ENCODE measurements around the gene SLC25A21. TPM values are rescaled to one million over a fixed set of nuclear protein-coding genes. Genes with fewer than 3 reads are reported as not detected.
"Not testable (repeated sequence)": the region's sequence is repeated elsewhere in the genome, so short reads cannot be mapped to it uniquely, and the experiment has no call there.

SLC25A21 gene
- total RNA-seq, 4 donors from 2014 or later: 0.82 to 11.1 TPM; not detected in 2

DNA sequence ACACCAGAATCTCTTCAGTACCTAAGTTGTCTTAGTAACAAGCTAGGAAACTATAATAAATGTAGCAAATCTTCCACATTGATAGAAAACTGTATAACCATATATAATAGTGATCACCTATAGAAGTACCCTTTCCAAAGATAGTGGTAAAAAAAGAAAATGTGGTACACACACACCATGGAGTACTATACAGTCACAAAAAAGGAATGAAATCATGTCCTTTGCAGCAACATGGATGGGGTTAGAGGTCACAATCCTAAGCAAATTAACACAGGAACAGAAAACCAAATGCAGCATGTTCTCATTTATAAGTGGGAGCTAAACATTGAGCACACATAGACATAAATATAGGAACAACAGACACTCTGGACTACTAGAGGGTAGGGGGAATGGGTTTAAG, 90.5 kb downstream of the SLC25A21 start:
- in situ Hi-C loops (cut with MboI; ENCODE audit: low pct_ligation_motif_present in 1 of 4, low pct_unique_long_range_greater_than_20kb in 1 of 4, low sequenced_read_pairs in 3 of 4) (no loop called here), intact Hi-C loops (cut with DNase I; ENCODE audit: low total_unique reads) (no loop called here)
- Histone ChIP-seq H3K9me3 (no peaks in the 10 kb centered on the region), H3K27me3 (no peaks in the 10 kb centered on the region), H3K36me3 (no peaks in the 10 kb centered on the region), H3K4me1 (no peaks in the 10 kb centered on the region), H3K27ac (no peak overlapping the region), H3K4me3 (no peak overlapping the region)
- no peak for DNase-seq
- no peak for TF ChIP-seq POLR2A (IDR thresholded peaks at IDR 0.05)
- TF ChIP-seq, protein P1, sequence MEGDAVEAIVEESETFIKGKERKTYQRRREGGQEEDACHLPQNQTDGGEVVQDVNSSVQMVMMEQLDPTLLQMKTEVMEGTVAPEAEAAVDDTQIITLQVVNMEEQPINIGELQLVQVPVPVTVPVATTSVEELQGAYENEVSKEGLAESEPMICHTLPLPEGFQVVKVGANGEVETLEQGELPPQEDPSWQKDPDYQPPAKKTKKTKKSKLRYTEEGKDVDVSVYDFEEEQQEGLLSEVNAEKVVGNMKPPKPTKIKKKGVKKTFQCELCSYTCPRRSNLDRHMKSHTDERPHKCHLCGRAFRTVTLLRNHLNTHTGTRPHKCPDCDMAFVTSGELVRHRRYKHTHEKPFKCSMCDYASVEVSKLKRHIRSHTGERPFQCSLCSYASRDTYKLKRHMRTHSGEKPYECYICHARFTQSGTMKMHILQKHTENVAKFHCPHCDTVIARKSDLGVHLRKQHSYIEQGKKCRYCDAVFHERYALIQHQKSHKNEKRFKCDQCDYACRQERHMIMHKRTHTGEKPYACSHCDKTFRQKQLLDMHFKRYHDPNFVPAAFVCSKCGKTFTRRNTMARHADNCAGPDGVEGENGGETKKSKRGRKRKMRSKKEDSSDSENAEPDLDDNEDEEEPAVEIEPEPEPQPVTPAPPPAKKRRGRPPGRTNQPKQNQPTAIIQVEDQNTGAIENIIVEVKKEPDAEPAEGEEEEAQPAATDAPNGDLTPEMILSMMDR (IDR thresholded peaks at IDR 0.05): no peak
- TF ChIP-seq EP300 (IDR thresholded peaks at IDR 0.05; ENCODE audit: low read depth): no peak
- no peak for TF ChIP-seq POLR2AphosphoS5 (IDR thresholded peaks at IDR 0.05)

GRCh38 chr14:37081218-37081617, 91.2 kb downstream of the SLC25A21 start:
- Histone ChIP-seq H3K27me3 (no peaks in the 10 kb centered on the region), H3K4me1 (no peaks in the 10 kb centered on the region), H3K27ac (no peak overlapping the region), H3K36me3 (no peaks in the 10 kb centered on the region), H3K9me3 (no peaks in the 10 kb centered on the region), H3K4me3 (no peak overlapping the region)
- no peak for DNase-seq
- in situ Hi-C loops (cut with MboI; ENCODE audit: low pct_ligation_motif_present in 1 of 4, low pct_unique_long_range_greater_than_20kb in 1 of 4, low sequenced_read_pairs in 3 of 4) (no loop called here), intact Hi-C loops (cut with DNase I; ENCODE audit: low total_unique reads) (no loop called here)
- 90 to 93% methylated on average over 2 of the region's 2 CpGs for WGBS, 2 donors (ENCODE audit: low coverage in 1 of 2)
- no peak for TF ChIP-seq POLR2AphosphoS5 (IDR thresholded peaks at IDR 0.05)
- TF ChIP-seq POLR2A (IDR thresholded peaks at IDR 0.05): no peak
- TF ChIP-seq EP300 (IDR thresholded peaks at IDR 0.05; ENCODE audit: low read depth): no peak
- TF ChIP-seq, protein P1 (IDR thresholded peaks at IDR 0.05): no peak

DNA sequence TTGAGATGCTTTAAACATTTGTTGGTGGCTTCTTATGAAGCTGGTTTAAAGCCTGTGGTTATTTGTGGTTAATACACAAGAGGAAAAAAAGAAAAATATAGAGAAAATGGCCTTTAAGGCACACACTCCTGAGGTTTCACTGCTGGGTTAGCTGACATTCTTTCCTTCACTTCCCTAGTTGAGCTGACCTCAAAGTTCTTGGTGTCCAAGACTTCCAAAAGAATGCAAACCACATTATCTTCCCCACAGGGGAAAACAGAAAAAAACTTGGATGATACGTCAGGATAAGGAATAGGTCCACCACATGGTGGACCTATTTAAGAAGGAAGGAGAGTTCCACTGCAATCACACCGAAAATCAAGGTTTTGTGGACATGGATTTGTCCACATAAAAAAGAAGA, 94.3 kb downstream of the SLC25A21 start:
- Histone ChIP-seq H3K4me1 (no peaks in the 10 kb centered on the region), H3K36me3 (no peaks in the 10 kb centered on the region), H3K9me3 (no peaks in the 10 kb centered on the region), H3K4me3 (no peak overlapping the region), H3K27ac (no peak overlapping the region), H3K27me3 (no peaks in the 10 kb centered on the region)
- in situ Hi-C loops (cut with MboI; ENCODE audit: low pct_ligation_motif_present in 1 of 4, low pct_unique_long_range_greater_than_20kb in 1 of 4, low sequenced_read_pairs in 3 of 4): no loop called here
- no peak for TF ChIP-seq POLR2AphosphoS5 (IDR thresholded peaks at IDR 0.05)
- no peak for TF ChIP-seq POLR2A (IDR thresholded peaks at IDR 0.05)
- TF ChIP-seq, protein P1 (IDR thresholded peaks at IDR 0.05): no peak
- TF ChIP-seq EP300 (IDR thresholded peaks at IDR 0.05; ENCODE audit: low read depth): no peak
- intact Hi-C loops (cut with DNase I; ENCODE audit: low total_unique reads): no loop called here
- 40 to 52% methylated on average over 2 of the region's 2 CpGs for WGBS, 2 donors (ENCODE audit: low coverage in 1 of 2)
- no peak for DNase-seq

GRCh38 chr14:37074320-37074719, 98.1 kb downstream of the SLC25A21 start:
- 63 to 75% methylated on average over 4 of the region's 4 CpGs for whole genome bisulfite sequencing, 2 donors (ENCODE audit: low coverage in 1 of 2)
- H3K9me3 ChIP-seq; H3K4me1 ChIP-seq; H3K36me3 ChIP-seq; in situ Hi-C loops (cut with MboI; ENCODE audit: low pct_ligation_motif_present in 1 of 4, low pct_unique_long_range_greater_than_20kb in 1 of 4, low sequenced_read_pairs in 3 of 4); H3K27me3 ChIP-seq; DNase-seq; intact Hi-C loops (cut with DNase I; ENCODE audit: low total_unique reads); H3K4me3 ChIP-seq; H3K27ac ChIP-seq: not testable (repeated sequence)

DNA sequence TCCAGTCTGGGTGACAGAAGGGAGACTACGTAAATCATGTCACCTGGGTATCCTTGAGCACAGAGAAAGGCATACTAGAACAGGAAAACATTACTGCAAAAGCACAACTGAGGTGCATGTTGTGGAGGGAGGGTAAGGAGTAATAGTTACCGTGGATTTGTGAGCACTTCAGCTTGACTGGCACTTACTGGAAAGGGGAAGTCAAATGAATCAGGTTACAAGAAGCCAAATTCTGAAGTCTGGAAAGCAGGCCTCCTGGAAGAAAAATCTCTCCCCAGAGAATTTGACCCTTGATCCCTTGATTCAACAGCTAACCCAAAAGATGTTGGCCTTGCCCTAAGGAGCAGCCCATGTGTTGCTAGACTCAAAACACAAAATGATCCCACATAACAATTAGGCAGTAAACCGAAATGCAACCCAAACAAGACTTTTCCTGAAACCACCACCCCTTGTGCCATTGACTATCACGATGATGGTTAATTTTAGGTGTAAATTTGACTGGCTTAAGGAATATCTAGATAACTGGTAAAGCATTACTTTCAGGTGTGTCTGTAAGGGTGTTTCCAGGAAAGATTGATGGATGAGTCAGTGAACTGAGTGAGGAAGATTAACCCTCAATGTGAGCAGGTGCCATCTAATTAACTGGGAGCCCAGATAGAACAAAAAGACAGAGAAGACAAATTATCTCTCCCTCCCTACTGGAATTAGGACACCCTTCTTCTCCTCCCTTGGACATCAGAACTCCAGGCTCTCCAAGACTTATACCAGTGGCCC, 108.8 kb downstream of the SLC25A21 start:
- H3K27me3 ChIP-seq: no peaks in the 10 kb centered on the region
- 74 to 79% methylated on average over 4 of the region's 4 CpGs for WGBS, 2 donors (ENCODE audit: low coverage in 1 of 2)
- no peaks in the 10 kb centered on the region for H3K36me3 ChIP-seq
- TF ChIP-seq POLR2A (IDR thresholded peaks at IDR 0.05) (no peak), POLR2AphosphoS5 (IDR thresholded peaks at IDR 0.05) (no peak), EP300 (IDR thresholded peaks at IDR 0.05; ENCODE audit: low read depth) (no peak)
- TF ChIP-seq, protein P1 (IDR thresholded peaks at IDR 0.05): no peak
- no peak overlapping the region for H3K4me3 ChIP-seq
- no peak for DNase-seq
- in situ Hi-C loops (cut with MboI; ENCODE audit: low pct_ligation_motif_present in 1 of 4, low pct_unique_long_range_greater_than_20kb in 1 of 4, low sequenced_read_pairs in 3 of 4): no loop called here
- H3K27ac ChIP-seq: no peak overlapping the region
- H3K9me3 ChIP-seq: no peaks in the 10 kb centered on the region
- H3K4me1 ChIP-seq: no peaks in the 10 kb centered on the region
- intact Hi-C loops (cut with DNase I; ENCODE audit: low total_unique reads): no loop called here
